Osteoblast (primary cell): Measurements from ENCODE around the gene KAZN. TPM values are rescaled to one million over a fixed set of nuclear protein-coding genes. Genes with fewer than 3 reads are reported as not detected.

Experiments
- DNase-seq: peaks from one replicate; pipeline ENCODE4 v3.0.0; 2011; ENCODE audit warnings: low spot score, mixed read lengths; ENCODE audit not compliant: insufficient read length; ENCODE audit errors: missing footprints
- H2AFZ ChIP-seq: 2 replicates; pipeline ENCODE4 v1.6.0; 2011; ENCODE audit warnings: mild to moderate bottlenecking, low read length
- H3K27ac ChIP-seq: 2 replicates; pipeline ENCODE4 v1.5.1; 2011; ENCODE audit warnings: mild to moderate bottlenecking, low read depth, low read length, moderate library complexity
- H3K27me3 ChIP-seq: 2 replicates; pipeline ENCODE4 v1.6.0; 2012; ENCODE audit warnings: mild to moderate bottlenecking, control low read depth, inconsistent platforms, low read length, moderate library complexity; ENCODE audit not compliant: insufficient read depth
- H3K36me3 ChIP-seq: 2 replicates; pipeline ENCODE4 v1.5.1; 2011; ENCODE audit warnings: mild to moderate bottlenecking, low read length, control low read depth, moderate library complexity; ENCODE audit not compliant: insufficient read depth
- H3K4me1 ChIP-seq: 2 replicates; pipeline ENCODE4 v1.5.1; 2011; ENCODE audit warnings: mild to moderate bottlenecking, low read length, control low read depth, moderate library complexity; ENCODE audit not compliant: insufficient read depth
- H3K4me2 ChIP-seq: 2 replicates; pipeline ENCODE4 v1.6.0; 2011; ENCODE audit warnings: mild to moderate bottlenecking, low read length; ENCODE audit not compliant: insufficient read depth
- H3K4me3 ChIP-seq: fragments of 200-600 bp; sonication (generic); 3 replicates; pipeline ENCODE4 v1.5.1; 2012; ENCODE audit warnings: mild to moderate bottlenecking, low read length, inconsistent platforms; ENCODE audit not compliant: insufficient read depth
- H3K79me2 ChIP-seq: 2 replicates; pipeline ENCODE4 v1.6.0; 2012; ENCODE audit warnings: mild to moderate bottlenecking, low read length, control low read depth, inconsistent platforms; ENCODE audit not compliant: insufficient read depth
- H3K9me3 ChIP-seq: 2 replicates; pipeline ENCODE4 v1.5.1; 2011; ENCODE audit warnings: low read depth, low read length, control low read depth
- H4K20me1 ChIP-seq: 2 replicates; pipeline ENCODE4 v1.6.0; 2012; ENCODE audit warnings: mild to moderate bottlenecking, low read length, control low read depth; ENCODE audit not compliant: insufficient read depth
- total RNA-seq: library from RNA; depleted of rRNA; stranded (reverse); fragments of >200 nt; gene quantifications from 2 replicates; pipeline ENCODE4 v1.2.3, GENCODE V29; 2012
- TF ChIP-seq, protein P1 (sequence below): IDR thresholded peaks from 2 replicates; pipeline ENCODE4 v1.5.1; 2011; ENCODE audit warnings: mild to moderate bottlenecking, low read depth, low read length, moderate library complexity; ENCODE audit errors: extremely low read depth

The KAZN gene
- total RNA-seq, 1 donor = 9.0 TPM

DNA sequence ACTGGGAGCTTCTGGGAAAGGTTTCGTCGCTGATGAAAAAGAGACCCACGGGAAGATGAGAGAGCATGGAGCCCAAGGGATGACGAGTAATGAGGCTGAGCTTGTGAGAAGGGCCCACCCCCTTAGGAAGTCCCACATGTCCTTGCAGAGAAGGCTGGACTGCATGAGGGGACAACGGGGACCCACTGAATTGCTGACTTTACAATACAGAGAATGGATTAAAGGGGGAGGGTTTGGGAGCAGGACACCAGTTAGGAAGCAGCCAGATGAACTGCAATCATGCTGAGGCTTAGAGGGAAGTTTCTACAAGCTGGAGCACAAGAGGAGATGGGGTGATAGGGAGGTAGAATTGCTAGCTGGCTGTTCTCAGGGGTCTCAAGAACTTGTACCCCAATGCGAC, 549.5 kb downstream of the KAZN start:
- no peak overlapping the region for H3K27ac ChIP-seq
- no peak overlapping the region for H2AFZ ChIP-seq
- H4K20me1 ChIP-seq = no peaks in the 10 kb centered on the region
- no peak for DNase-seq
- peaks cover 3% of the 10 kb centered on the region for H3K4me1 ChIP-seq
- H3K4me2 ChIP-seq = no peak overlapping the region
- no peak overlapping the region for H3K4me3 ChIP-seq
- no peaks in the 10 kb centered on the region for H3K36me3 ChIP-seq
- peaks cover 18% of the 10 kb centered on the region for H3K27me3 ChIP-seq
- no peaks in the 10 kb centered on the region for H3K9me3 ChIP-seq
- no peaks in the 10 kb centered on the region for H3K79me2 ChIP-seq
- TF ChIP-seq, protein P1, sequence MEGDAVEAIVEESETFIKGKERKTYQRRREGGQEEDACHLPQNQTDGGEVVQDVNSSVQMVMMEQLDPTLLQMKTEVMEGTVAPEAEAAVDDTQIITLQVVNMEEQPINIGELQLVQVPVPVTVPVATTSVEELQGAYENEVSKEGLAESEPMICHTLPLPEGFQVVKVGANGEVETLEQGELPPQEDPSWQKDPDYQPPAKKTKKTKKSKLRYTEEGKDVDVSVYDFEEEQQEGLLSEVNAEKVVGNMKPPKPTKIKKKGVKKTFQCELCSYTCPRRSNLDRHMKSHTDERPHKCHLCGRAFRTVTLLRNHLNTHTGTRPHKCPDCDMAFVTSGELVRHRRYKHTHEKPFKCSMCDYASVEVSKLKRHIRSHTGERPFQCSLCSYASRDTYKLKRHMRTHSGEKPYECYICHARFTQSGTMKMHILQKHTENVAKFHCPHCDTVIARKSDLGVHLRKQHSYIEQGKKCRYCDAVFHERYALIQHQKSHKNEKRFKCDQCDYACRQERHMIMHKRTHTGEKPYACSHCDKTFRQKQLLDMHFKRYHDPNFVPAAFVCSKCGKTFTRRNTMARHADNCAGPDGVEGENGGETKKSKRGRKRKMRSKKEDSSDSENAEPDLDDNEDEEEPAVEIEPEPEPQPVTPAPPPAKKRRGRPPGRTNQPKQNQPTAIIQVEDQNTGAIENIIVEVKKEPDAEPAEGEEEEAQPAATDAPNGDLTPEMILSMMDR = no peak

DNA sequence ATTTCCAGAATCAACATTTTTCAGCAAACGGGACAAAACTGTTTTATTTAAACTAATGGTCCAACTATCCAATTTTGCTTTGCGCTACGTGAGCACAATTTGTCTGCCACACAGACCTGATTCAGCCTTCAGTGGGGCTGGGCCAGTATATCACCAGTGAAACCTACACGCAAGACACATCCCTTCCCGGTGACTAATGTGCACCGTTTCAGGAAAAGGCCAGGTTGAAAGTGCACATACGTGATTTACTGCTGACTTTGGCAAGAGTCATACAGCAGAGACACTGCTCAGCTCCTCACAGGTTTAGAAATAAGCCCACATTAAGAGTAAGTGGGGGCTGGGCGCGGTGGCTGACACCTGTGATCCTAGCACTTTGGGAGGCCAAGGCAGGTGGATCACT, 550.0 kb downstream of the KAZN start:
- Histone ChIP-seq H4K20me1 (no peaks in the 10 kb centered on the region), H2AFZ (no peak overlapping the region), H3K27me3 (peaks cover 16% of the 10 kb centered on the region), H3K4me2 (no peak overlapping the region), H3K4me1 (peaks cover 6% of the 10 kb centered on the region), H3K4me3 (no peak overlapping the region), H3K9me3 (no peaks in the 10 kb centered on the region), H3K27ac (no peak overlapping the region), H3K79me2 (no peaks in the 10 kb centered on the region), H3K36me3 (no peaks in the 10 kb centered on the region)
- DNase-seq = no peak
- TF ChIP-seq, protein P1 = no peak

DNA sequence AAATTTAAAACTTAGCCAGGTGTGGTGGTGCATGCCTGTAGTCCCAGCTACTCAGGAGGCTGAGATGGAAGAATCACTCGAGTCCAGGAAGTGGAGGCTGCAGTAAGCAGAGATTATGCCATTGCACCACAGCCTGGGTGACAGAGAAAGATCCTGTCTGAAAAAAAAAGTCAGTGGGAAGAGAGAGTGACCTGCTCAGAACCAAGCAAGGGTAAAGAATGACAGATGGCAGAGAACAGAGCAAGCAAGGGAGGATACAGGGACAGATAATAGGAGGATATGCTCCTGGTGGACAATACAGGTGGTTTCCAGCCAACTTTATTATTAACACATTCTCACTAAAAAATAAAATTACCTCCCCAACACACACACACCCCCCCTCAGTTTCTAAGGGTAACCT, 550.5 kb downstream of the KAZN start:
- Histone ChIP-seq H4K20me1 (no peaks in the 10 kb centered on the region), H3K27ac (no peak overlapping the region), H3K4me3 (no peak overlapping the region), H3K4me1 (peaks cover 7% of the 10 kb centered on the region), H3K9me3 (no peaks in the 10 kb centered on the region), H3K4me2 (no peak overlapping the region), H3K36me3 (no peaks in the 10 kb centered on the region), H3K79me2 (no peaks in the 10 kb centered on the region), H3K27me3 (peaks cover 16% of the 10 kb centered on the region), H2AFZ (no peak overlapping the region)
- no peak for DNase-seq
- TF ChIP-seq, protein P1 = no peak

DNA sequence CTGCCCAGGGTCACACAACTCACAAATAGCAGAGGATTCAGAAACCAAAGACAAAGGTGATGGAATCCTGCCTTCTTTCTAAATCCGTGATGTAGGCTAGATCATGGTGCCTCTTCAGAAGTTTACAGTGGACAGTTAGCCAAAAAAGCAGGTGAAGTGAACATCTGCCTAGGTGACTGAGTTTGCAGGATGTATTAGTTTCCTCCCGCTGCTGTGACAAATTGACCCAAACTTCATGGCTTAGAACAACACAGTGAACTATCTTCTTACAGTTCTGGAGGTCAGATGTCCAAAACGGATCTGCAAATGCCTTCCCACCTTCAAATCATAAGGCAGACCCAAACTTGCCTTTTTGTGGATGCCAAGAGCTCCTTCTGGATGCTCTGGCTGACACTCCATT, 551.9 kb downstream of the KAZN start:
- H3K4me3 ChIP-seq = no peak overlapping the region
- peaks cover 13% of the 10 kb centered on the region for H3K4me1 ChIP-seq
- H2AFZ ChIP-seq = no peak overlapping the region
- TF ChIP-seq, protein P1 = no peak
- no peak overlapping the region for H3K4me2 ChIP-seq
- no peak overlapping the region for H3K27ac ChIP-seq
- no peaks in the 10 kb centered on the region for H4K20me1 ChIP-seq
- H3K79me2 ChIP-seq = no peaks in the 10 kb centered on the region
- no peak for DNase-seq
- no peaks in the 10 kb centered on the region for H3K36me3 ChIP-seq
- no peaks in the 10 kb centered on the region for H3K9me3 ChIP-seq
- H3K27me3 ChIP-seq = peaks cover 16% of the 10 kb centered on the region
